Activated T-cell treated with anti-CD3 and anti-CD28 coated beads, Interleukin-2, amount 50 U/mL, for 72 hours (primary cell): ENCODE results near the gene PDZK1IP1. TPM values are rescaled to one million over a fixed set of nuclear protein-coding genes. Genes with fewer than 3 reads are reported as not detected.
A peak's percentile ranks its signal among the peaks of the same experiment; 100 is the strongest.

Source experiments
- ATAC-seq, 2 donors: fragments of 150-1000 bp; cut with Tn5 transposase; replicated peaks in 1 of 2; 2 replicates each; pipeline ENCODE4 v1.10.0; 2021; ENCODE audit warnings: moderate library complexity in 2 of 2, mild to moderate bottlenecking in 1 of 2
- DNase-seq, 2 donors: peaks; one replicate each; pipeline ENCODE4 v3.0.0; 2021 to 2022; ENCODE audit warnings: mixed read lengths in 1 of 2
- H3K27ac Mint-ChIP-seq: one replicate; pipeline ENCODE4 v1.8.0; 2022; ENCODE audit warnings: mild to moderate bottlenecking, moderate library complexity, mixed read lengths
- H3K27me3 Mint-ChIP-seq: one replicate; pipeline ENCODE4 v1.8.0; 2022; ENCODE audit warnings: low read depth, mixed read lengths
- H3K36me3 Mint-ChIP-seq, 2 donors: one replicate each; pipeline ENCODE4 v1.8.0; 2022; ENCODE audit warnings: mixed read lengths in 2 of 2, mild to moderate bottlenecking in 1 of 2; ENCODE audit not compliant: insufficient read depth in 2 of 2
- H3K4me1 Mint-ChIP-seq: one replicate; pipeline ENCODE4 v1.8.0; 2022; ENCODE audit warnings: low read depth, mixed read lengths
- H3K4me3 Mint-ChIP-seq, 2 donors: one replicate each; pipeline ENCODE4 v1.8.0; 2022; ENCODE audit warnings: mild to moderate bottlenecking in 2 of 2, mixed read lengths in 2 of 2, moderate library complexity in 2 of 2
- H3K9me3 Mint-ChIP-seq, 2 donors: one replicate each; pipeline ENCODE4 v1.8.0; 2022; ENCODE audit warnings: mixed read lengths in 2 of 2
- total RNA-seq, 2 donors: library from RNA; stranded (reverse); gene quantifications; one replicate each; pipeline ENCODE4 v1.2.3, GENCODE V29; 2022

Gene PDZK1IP1
- total RNA-seq, 2 donors from 2014 or later, result not detected

DNA sequence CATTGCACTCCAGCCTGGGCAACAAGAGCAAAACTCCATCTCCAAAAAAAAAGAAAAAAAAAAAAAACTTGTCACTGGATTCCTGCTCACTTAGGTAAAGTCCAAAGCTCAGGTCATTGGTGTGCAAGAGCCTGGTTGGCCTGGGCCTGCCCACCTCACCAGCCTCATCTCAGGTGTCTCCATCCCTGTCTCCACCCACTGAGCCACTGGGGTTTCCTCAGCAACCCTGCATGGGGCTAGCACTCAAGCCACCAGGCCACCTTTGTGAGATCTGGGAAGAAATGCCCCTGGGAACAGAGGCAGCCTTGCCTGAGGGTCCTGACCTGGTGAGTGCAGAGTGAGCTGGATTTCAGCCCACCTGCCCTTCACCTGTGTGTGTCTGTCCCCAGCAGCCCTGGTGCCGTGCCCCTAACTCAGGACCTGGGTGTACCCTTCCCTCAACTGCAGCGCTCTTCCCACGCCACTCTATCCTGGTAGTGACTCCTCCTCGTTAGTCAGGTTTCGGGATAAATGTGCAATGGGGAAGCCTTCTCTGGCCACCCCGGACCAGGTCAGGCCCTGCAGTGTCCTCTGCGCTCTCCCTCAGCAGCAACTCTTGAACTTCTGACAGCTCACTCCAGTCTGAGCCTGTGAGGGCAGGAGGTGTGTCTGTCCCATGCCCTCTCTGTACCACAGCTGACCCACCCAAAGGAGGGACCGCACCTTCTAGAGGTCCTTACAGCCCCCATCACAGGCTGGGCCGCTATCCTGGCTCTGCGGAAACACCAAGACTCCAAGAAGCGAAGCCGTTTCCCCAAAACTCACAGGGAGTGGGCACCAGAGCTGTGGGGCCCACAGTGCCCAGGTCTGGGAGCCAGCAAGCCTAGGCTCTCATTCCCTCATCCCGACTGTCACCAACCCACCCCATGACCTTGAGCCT is 3.3 kb downstream of the PDZK1IP1 start:
- no peak overlapping the region for H3K4me3 Mint-ChIP-seq
- H3K9me3 Mint-ChIP-seq, result no peaks in the 10 kb centered on the region
- no peaks in the 10 kb centered on the region for H3K4me1 Mint-ChIP-seq
- peaks cover 5% of the 10 kb centered on the region for H3K27me3 Mint-ChIP-seq
- H3K27ac Mint-ChIP-seq, result no peak overlapping the region
- ATAC-seq, result no peak
- DNase-seq, result no peak
- no peaks in the 10 kb centered on the region for H3K36me3 Mint-ChIP-seq

DNA sequence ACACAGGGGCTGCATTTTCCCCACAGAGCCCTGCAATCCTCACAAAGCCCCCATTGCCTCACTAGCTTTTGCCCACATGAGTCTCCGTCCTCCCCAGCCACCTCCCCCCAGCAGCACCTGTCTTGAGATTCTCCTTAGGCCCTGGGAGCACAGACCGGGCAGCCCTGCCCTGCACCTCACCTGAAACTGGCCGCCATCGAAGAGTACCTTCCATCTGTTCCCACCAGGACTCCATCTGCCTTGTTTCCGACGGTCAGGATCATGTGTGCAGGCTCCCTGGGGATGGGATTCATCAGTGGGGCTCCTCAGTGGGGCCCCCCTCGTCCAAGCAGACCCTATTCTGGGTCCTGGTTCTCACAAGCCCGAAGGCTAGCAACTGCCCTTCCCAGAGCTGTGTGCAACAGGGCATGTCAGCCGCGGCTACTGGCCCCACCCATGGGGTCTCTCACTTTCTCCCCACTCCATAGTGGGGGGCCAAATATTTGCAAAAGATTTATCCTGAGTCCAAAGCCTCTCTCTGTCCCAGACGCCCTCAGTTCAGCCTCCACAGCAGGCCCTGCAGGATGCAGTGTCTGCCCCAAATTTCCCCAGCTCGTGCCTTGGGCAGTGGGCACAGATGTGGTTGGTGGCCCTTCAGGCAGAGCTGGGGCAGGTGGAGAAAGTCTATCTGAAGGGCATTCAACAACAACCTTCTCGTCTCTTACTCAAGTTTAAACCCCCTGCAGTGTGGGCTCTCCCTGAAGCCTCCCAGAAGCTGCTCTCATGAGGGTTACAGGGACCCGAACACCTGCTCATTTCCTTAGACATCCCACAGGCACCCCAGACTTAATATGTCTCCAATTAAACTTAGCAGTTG is 4.8 kb downstream of the PDZK1IP1 start:
- DNase-seq (no peak), ATAC-seq (no peak)
- H3K4me3 Mint-ChIP-seq, result no peak overlapping the region
- H3K36me3 Mint-ChIP-seq, result no peaks in the 10 kb centered on the region
- H3K27me3 Mint-ChIP-seq, result peaks cover 18% of the 10 kb centered on the region
- H3K27ac Mint-ChIP-seq, result no peak overlapping the region
- H3K9me3 Mint-ChIP-seq, result no peaks in the 10 kb centered on the region
- no peaks in the 10 kb centered on the region for H3K4me1 Mint-ChIP-seq

DNA sequence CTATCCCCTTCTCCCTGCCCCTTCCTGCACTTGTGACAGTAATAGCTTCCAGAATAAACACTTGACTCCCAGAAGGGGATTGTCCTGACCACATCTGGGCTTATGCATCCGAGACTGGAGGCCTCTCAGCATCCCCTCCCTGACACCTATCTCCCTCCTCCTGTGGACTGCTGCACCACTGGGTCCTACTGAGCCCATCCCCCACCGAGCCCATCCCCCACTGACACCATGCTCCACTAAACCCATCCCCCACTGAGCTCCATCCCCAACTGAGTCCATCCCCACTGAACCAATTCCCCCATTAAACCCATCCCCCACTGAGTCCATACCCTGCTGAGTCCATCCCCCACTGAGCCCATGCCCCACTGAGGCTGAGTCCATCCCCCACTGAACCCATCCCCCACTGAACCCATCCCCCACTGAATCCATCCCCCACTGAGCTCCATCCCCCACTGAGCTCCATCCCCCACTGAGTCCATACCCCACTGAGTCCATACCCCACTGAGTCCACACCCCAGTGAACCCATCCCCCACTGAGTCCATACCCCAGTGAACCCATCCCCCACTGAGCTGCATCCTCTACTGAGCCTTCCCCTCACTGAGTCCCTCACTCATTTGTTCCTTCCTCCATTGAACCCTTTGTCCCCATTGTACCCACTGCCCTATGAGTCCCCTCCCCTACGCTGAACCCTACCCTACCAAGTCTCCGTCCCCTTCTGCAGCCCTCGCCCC is 5.6 kb downstream of the PDZK1IP1 start:
- peaks cover 25% of the 10 kb centered on the region for H3K27me3 Mint-ChIP-seq
- DNase-seq, result no peak
- ATAC-seq, result no peak

DNA sequence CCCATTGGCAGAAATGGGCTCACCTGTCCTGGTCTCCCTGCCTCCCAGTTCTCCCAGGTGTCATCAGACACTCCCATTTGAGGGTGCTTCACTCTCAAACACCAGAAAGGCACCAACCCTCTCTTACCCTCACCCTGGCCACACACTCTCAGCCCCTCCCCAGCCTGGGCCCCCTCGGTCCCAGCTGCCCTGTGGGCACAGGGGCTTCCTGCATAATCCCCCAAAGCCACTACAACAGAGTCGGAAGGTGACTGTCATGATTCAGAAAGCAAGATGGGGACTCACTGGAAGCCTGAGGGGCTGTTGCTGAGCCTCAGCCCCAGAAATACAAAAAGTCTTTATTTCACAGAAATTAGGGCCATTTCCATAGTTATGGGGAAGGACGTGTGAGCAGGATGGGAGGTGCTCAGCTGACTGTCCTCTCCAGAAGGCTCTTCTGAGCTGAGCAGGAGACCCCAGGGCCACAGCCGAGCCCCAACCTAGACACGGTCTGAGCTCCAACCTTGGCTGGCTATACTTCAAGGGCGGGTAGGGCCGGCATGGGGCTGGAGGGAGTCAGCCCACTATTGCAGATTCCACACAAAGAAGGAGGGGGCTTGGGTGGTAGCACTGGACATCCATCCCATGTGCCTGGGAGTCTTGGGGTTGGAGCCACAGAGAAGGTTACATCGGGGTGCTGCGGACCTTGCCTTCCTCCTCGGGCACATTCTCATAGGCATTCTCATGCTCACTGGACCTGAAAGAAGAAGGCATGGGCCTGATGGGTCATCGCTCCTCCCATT is 6.3 kb downstream of the PDZK1IP1 start:
- no peak for ATAC-seq
- Mint-ChIP-seq H3K36me3 (no peaks in the 10 kb centered on the region), H3K27me3 (peaks cover 31% of the 10 kb centered on the region)

More for the DNA sequence above, 5.6 kb downstream of the PDZK1IP1 start:
- H3K27ac Mint-ChIP-seq, result no peak overlapping the region
- no peak overlapping the region for H3K4me3 Mint-ChIP-seq
- H3K9me3 Mint-ChIP-seq, result no peaks in the 10 kb centered on the region
- peaks cover 6% of the 10 kb centered on the region for H3K4me1 Mint-ChIP-seq
- H3K36me3 Mint-ChIP-seq, result no peaks in the 10 kb centered on the region

GRCh38 chr1:47182676-47183235 is 7.1 kb downstream of the PDZK1IP1 start:
- H3K27ac Mint-ChIP-seq, result no peak overlapping the region
- DNase-seq (no peak), ATAC-seq (no peak)
- H3K27me3 Mint-ChIP-seq, result peaks cover 37% of the 10 kb centered on the region
- H3K4me3 Mint-ChIP-seq, result no peak overlapping the region
- H3K4me1 Mint-ChIP-seq, result peaks cover 13% of the 10 kb centered on the region
- no peaks in the 10 kb centered on the region for H3K9me3 Mint-ChIP-seq
- H3K36me3 Mint-ChIP-seq, result no peaks in the 10 kb centered on the region

More for the DNA sequence above, 6.3 kb downstream of the PDZK1IP1 start:
- Mint-ChIP-seq H3K4me1 (peaks cover 13% of the 10 kb centered on the region), H3K4me3 (no peak overlapping the region), H3K9me3 (no peaks in the 10 kb centered on the region), H3K27ac (no peak overlapping the region)
- no peak for DNase-seq

DNA sequence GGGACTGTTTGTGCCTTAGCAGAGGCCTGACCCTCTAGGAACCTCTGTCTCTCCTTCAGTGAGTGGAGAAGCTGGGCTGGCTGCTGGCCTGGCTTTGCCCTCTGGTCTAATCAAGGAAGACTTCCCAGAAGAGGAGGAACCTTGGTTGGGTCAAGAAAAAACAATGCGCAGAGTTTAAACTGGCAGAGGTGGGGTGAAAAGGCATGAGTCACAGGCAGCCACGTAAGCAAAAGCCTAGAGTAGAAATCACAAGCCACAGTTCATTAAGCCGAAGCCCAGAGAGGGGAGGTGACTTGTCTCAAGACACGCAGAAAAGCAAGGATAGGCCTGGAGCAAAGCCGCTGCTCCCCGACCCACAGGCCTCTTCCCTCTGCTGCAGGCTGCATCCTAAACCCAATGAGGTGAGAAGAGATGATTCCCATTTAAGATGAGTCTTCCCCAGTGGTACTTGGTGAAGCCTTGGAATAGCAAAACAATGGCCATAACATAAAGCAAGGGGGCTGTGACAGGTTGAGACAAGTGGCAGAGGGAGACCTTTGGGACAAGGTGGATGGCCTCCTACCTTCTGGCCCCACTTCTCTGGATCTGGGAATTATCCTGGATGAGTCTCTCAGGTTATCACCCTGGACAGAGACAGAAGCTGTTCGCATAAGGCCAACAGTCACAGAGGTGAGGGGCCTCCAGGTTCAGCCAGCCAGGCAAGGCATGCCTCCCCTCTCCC is 7.7 kb downstream of the PDZK1IP1 start:
- no peak for ATAC-seq
- no peak for DNase-seq
- Mint-ChIP-seq H3K36me3 (no peaks in the 10 kb centered on the region), H3K27me3 (peaks cover 37% of the 10 kb centered on the region), H3K4me3 (no peak overlapping the region), H3K27ac (no peak overlapping the region), H3K4me1 (peaks cover 13% of the 10 kb centered on the region), H3K9me3 (no peaks in the 10 kb centered on the region)

- Mint-ChIP-seq H3K27me3 (peaks cover 38% of the 10 kb centered on the region), H3K27ac (no peak overlapping the region), H3K4me3 (no peak overlapping the region), H3K4me1 (peaks cover 13% of the 10 kb centered on the region), H3K9me3 (no peaks in the 10 kb centered on the region), H3K36me3 (no peaks in the 10 kb centered on the region)
- DNase-seq, result no peak
- ATAC-seq, result no peak
Measured at GRCh38 chr1:47181095-47181954, 8.5 kb downstream of the PDZK1IP1 start.

- ATAC-seq (no peak), DNase-seq (no peak)
- Mint-ChIP-seq H3K27ac (no peak overlapping the region), H3K4me3 (no peak overlapping the region), H3K36me3 (no peaks in the 10 kb centered on the region), H3K9me3 (no peaks in the 10 kb centered on the region), H3K27me3 (peaks cover 44% of the 10 kb centered on the region), H3K4me1 (peaks cover 13% of the 10 kb centered on the region)
Measured at GRCh38 chr1:47180603-47181094, 9.2 kb downstream of the PDZK1IP1 start.

DNA sequence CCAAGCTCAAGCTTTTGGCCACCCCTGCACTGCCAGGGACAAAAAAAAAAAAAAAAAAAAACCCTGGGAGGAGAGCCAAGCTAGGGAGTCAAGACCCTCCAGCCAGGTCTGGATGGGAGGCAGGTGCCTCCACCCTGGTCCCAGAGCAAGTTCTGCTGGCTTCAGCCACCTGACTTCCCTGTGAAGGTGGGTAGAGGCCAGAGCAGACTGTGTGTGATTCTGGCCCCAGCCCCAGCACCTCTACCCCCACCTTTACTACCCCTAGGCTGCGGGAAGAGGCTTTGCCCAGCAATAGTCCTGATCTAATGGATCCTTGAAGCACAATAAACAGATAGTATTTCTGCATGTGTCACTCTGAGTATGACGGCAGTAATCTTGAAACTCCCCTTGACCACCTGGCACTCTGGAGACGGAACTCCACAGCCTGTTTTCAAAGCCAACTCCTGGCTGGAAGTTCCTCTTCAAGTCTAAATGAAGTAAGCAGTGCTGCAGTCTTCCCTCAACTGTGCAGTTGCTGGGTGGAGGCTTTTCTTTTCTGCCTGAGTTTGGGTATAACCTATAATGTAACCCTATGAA is 9.8 kb downstream of the PDZK1IP1 start:
- Mint-ChIP-seq H3K36me3 (no peaks in the 10 kb centered on the region), H3K4me3 (peak overlapping the region; percentile 11 to 82), H3K9me3 (no peaks in the 10 kb centered on the region), H3K27me3 (peaks cover 47% of the 10 kb centered on the region), H3K4me1 (peaks cover 18% of the 10 kb centered on the region), H3K27ac (no peak overlapping the region)
- ATAC-seq (no peak), DNase-seq (no peak)

GRCh38 chr1:47179017-47179987 is 10.5 kb downstream of the PDZK1IP1 start:
- peak; percentile 82 to 84 for DNase-seq
- Mint-ChIP-seq H3K4me3 (peak overlapping the region; percentile 82 to 84), H3K27me3 (peaks cover 52% of the 10 kb centered on the region)

More at GRCh38 chr1:47179017-47179987, 10.5 kb downstream of the PDZK1IP1 start:
- ATAC-seq, result peak; percentile 84 to 90
- no peaks in the 10 kb centered on the region for H3K9me3 Mint-ChIP-seq
- H3K27ac Mint-ChIP-seq, result peak overlapping the region; percentile 84
- no peaks in the 10 kb centered on the region for H3K36me3 Mint-ChIP-seq
- peaks cover 19% of the 10 kb centered on the region for H3K4me1 Mint-ChIP-seq
